GM12891 (cell line): ENCODE results near the gene LYST.

ENCODE experiments used
- PAX5 ChIP-seq: IDR thresholded peaks from 2 replicates; pipeline ENCODE4 v1.6.1; 2011; ENCODE audit warnings: low read length, moderate library complexity, mild to moderate bottlenecking; ENCODE audit not compliant: insufficient read depth, severe bottlenecking
- POLR2A ChIP-seq: IDR thresholded peaks from 2 replicates; pipeline ENCODE4 v1.6.1; 2011; ENCODE audit warnings: low read depth, low read length, control low read depth
- POLR2AphosphoS5 ChIP-seq: IDR thresholded peaks from 2 replicates; pipeline ENCODE4 v1.6.1; 2011; ENCODE audit warnings: low read depth, low read length, control low read depth
- SPI1 ChIP-seq: IDR thresholded peaks from 2 replicates; pipeline ENCODE4 v1.6.1; 2011; ENCODE audit warnings: low read depth, low read length, control low read depth
- TAF1 ChIP-seq: IDR thresholded peaks from 2 replicates; pipeline ENCODE4 v1.6.1; 2011; ENCODE audit warnings: low read depth, low read length, control low read depth

- TF ChIP-seq POLR2A (no peak), POLR2AphosphoS5 (no peak), SPI1 (no peak), TAF1 (no peak), PAX5 (no peak)
Observed at GRCh38 chr1:235679644-235680043, 187.1 kb downstream of the LYST start.
